HG03520 (cell line): Measurements from ENCODE around the gene PTPRE.

ENCODE experiments used
- ATAC-seq: cut with Tn5 transposase; IDR thresholded peaks from one replicate; pipeline ENCODE4 v1.9.1; 2021; ENCODE audit warnings: mild to moderate bottlenecking, moderate library complexity; ENCODE audit not compliant: unreplicated experiment

Gene PTPRE

DNA sequence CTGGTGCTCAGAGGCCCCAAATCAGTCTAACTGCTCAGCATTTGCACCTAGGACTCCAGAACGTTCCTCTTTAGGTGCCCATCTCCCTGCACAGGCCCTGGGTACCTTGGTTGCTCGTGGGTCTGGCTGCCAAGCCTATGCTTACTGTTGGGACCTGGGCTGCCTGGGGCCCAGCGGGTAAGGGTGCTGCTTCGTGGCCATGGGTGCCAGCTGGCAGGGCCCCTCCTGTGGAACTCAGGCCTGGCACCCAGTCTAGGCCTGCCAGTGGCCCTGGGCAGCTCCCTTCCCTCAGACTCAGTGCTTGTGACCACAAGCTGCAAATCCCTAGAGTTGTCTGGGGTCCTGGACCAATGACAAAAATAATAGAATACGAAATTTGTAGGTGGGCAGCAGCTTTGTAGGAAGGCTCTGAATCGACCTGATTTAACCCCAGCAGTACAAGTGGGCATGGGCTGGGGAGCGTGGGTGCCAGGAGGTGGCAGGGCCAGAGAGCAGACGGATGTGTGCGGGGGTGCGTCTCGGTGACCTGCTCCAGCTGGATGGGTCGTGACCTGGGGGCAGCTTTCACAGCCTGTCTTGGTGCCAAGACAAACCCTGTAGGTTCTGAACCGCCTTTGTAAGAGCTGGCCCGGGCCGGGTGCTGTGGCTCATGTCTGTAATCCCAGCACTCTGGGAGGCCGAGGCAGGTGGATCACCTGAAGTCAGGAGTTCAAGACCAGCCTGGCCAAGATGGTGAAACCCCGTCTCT, 149.6 kb downstream of the PTPRE start:
- ATAC-seq = no peak

DNA sequence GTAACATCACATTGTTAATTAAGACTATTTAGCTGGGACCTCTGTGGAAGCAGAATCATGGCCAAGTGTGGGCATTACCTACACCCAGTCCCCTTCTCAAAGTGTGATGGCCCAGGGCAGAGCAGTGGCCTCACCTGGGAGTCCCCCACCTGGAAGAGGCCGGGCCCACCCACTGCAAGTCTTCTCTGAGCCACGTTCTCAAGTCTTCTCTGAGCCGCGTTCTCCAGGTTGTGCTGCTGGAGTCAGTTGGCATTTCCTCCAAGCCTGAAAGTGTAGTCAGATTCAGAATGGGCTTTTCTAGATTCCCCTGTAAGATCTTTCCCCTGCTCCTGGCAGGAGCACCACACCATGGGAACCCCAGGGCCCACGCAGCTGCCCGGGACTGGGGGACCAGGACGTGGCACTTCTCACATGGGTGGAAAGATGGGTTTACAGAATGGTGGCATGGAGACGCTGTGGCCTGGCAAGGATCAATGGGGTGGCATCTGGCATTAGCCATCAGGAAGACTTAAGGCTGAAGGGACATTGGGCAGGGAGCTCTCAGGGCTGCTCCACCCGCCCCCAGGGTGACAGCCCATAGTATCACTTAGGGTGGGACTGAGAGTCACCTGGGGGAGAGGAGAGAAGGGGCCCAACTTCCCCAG, 151.3 kb downstream of the PTPRE start:
- ATAC-seq = no peak

DNA sequence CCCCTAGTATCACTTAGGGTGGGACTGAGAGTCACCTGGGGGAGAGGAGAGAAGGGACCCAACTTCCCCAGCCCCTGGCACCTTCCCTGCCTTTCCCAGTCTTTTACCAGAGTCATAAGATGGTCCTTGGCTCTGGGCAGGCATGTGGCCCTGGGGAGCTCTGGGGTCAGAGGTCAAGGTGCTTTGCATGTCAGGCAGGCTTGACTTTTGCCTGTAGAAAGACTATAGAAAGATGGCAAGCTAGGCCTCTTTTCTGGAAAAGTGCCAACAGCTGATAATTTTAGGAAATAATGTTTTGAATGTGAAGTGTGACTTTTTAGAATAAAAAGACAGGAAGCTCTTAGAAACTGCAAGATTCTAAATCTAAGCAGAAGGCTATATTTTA, 151.8 kb downstream of the PTPRE start:
- no peak for ATAC-seq

DNA sequence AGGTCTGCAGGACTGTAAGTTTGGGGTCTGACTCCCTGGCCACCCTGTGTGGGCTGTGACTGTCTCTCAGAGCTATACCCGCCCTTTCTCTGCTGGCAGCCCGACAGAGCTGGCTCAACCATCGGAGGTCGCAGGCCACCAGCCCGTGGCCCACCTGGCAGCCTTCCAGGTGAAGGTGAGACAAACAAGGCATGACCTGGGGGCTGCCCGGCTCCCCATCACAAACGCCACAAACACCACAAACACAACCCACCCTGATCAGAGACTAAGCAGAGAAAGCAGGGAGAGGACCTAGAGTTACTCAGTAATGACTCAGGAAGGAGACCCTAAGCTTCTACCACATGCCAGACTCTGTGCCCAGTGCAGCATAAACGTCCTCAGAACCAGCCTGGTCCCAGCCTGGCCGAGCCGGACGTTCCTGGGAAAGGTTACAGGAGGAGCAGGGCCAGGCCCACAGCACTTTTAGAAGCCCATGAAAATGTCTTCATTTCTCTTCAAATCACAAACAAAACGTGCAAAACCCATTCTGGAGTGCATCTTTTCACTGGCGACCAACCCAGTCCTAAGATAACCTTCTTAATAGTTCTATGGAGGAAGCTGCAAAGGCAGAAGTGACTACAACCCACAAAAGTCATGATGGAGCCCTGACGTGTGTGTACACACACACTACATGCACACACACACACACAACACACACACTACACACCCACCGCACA, 152.5 kb downstream of the PTPRE start:
- ATAC-seq = no peak

DNA sequence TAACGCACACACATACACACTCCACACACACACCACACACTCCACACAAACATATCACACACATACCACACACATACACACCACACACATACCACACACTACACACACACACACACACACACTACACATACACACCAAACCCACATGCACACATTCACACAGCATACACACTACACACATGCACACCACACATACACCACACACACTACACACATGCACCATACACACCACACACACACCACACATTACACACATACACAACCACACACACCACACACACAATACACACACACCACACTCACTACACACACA, 153.0 kb downstream of the PTPRE start:
- ATAC-seq = no peak

DNA sequence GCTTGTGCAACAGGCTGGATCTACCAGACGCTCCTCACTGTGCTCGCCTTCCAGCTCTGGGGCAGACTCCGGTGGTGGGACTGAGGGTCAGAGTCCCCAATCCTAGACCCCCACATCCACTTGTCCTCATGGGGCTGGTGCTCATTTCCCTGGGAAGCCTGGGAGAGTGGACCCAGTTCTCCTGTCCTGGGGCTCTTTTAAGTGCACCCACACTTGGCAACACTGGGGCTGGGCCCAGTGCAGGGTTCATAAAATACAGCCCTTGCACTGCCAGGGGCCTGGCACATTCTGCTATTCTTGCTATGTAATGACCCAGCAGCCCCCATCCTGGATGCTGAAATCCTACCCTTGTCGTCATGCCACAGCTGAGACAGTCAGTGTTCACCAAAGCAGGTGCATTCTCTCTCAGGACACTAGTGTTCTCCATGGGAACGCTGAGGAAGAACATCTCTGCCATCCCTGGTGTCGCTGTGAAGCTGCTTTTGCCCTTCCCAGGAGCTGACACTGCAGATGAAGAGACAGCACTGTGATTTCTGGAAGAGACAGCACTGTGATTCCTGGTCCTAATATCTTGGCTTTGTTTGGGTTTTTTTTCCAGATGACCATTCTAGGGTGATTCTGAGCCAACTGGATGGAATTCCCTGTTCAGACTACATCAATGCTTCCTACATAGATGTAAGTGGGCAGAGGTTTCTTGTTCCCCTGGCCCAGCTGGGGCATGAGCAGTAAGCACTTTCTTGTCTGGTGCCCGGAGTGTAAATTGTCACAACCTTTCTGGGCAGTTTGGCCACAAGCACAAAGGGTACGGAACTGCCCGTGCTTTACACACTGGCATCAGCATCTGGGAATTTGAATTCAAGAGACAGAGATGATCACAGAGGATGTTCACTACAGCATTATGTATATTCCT, 153.7 kb downstream of the PTPRE start:
- no peak for ATAC-seq

DNA sequence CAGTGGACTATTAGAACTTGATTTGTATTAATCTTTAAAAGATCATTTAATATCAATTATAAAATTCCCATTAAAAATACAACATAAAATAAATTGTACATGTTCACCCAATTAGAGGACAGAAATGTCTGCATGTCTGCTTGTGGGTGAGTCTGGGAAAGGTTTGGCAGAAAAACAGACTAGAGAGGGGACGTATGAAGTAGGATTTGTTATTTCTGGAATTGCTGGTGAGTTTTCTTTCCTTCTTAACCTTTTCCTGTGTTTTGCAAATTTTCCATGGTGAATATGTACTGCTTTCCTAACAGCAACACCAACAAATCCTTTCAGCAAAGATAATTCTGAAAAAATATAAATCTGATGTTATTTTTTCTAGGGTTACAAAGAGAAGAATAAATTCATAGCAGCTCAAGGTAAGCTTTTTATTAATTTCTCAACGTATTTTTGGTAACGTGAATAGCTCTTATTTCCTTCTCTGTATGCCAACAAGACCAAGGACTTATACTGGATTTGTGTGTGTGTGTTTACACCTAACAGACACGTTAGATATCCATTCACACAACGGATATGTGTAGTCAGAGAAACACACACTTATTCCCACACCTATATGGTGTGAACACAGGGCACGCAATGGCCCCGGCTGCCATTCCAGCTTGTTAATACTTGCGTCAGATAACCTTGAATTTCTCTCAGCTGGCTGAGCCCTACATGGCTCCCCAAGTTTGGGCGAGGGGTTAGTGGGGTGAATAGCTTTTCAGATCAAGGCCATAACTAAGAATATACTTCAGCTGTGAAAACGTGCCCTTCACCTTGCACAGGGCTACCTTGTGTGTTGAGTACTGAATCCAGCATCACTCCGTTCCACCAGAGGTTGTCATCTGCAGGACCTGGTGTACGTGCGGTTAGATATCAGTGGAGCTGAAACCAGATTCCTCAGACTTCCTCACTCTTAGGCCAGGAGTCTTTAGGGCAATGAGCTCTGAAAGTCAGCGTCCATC, 154.7 kb downstream of the PTPRE start:
- no peak for ATAC-seq

DNA sequence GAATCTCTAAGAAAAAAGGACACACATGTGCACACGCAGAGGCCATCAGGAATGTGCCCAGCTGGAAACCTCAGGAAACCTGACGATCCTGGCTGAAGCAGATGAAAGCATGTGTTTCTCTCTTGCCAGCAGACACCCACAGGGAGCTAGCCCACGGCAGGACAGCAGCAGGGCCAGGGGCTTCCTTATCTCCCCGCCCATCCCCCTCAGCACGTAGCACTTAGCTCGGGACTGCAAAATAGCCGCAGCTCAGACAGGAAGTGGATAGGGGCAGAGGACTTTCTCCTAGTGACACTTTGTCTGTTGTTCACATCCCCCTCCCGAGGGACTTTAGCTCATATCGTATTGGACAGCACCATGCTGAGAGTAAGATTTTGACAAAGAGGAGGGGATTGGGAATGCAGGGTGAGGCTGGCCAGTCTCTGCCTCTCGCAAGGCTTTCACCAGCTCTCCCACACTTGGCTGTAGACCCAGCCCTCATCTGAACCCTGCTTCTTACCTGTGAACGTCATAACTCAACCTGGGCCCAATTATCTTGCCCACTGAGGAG, 155.5 kb downstream of the PTPRE start:
- no peak for ATAC-seq

DNA sequence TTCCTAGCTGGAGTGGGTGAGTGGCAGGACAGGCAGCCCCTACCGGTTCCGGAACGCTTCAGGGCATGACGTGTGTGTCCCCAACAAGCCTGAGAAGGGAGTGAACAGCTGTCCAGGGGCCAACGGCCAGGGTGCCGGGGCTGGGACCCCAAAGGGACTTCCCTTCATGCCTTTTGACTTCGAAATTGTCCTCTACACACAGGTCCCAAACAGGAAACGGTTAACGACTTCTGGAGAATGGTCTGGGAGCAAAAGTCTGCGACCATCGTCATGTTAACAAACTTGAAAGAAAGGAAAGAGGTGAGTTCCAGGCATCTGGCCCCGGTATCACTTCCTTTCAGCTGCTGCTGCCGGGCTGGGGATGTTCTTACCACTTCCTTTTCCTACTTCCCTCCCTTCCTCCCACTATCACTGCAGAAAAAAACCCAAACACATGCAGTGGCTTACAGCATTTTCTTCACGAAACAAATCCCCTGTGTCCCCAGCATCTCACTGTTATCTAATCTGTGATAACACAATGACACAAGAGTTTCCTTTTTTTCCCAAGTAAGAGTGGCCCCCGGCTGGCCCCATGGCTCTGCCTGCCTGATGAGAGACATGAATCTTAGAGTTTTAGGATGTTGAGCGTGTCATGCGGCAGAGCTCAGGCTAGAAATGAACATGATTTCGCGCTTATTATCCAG, 156.1 kb downstream of the PTPRE start:
- peak; percentile 41 for ATAC-seq

DNA sequence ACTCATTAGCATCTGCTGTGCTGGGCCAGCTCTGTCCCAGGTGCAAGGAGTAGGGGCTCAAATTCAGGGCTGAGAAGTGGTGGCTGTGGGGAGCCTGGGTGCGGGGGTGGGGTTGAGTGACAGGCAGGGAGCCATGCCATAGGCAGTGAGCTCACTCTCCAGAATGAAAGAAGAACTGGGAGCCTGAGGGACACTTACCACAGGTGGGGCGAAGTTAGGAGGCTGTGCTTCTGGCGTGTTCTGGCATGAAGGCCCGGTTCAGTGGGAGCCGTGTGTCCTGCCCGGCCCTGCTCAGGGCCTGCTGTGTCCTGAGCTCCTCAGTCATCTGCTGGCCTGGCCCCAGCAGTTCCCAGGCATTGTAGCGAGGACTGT, 156.8 kb downstream of the PTPRE start:
- peak; percentile 26 for ATAC-seq

DNA sequence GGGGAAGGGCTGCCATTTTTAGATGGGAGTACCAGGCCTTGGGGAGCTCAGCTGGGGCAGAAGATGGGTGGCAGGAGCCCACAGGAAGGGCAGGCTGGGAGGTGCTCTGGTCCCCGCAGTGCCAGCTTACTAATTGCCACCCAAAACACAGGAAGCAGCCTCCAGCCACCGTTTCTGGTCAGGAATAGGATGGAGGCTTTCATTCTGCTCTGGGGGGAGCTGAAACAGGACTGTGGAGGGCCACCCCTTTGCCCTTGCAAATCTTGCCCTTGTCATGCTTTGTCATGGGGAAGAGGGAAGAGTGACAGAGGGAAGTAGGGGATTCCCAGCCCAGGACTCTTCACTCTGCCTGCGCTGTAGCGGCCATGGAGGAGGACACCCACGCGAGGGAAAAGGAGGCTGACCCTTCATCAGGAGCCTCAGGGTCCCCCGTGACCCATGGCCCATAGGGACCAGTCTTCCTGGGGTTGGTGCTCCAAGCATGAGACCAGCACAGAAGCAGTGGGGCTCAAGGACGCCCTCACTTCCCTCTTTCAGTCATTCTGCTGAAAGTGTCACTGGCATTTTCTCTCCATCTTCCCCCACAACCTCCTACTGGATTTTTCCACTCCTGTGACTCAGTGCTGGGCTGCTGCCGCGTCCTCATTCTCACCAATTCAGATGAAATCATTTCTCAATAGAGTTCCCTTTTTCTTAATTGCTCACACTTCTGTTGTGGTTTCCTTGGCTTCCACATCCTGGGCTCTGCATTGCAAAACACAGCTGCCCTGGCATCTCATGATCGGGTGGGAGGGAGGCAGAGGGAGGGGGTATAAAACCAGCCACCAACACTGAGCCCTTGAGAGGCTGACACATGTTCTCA, 157.4 kb downstream of the PTPRE start:
- peak; percentile 38 for ATAC-seq

DNA sequence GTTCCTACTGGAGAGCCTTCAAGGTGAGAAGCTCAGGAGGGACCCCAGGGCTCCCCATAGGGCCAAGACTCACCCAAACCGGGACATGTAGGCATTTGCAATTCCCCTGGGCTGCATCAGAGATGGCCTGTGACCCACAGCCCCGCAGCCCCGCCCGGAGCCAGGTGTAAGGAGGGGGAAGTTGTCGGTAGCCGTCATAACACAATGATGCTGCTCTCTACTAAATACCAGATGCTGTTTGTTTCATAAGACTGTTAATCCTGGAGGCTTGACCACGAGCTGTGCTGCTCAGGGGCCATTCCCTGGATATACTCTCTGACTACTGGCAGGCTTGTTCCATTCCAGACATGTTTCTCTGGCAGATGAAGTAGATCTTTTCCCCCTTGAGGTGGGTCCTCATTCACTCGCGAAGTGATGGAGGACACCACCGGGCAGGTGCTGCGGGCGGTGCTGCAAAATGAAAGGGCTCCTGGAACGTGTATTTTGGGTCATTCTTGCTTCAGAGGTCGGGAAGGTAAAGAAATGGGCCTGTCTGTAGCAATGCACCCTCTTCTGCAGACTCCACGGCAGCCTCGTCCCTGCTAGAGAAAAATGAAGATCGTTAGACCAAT, 158.2 kb downstream of the PTPRE start:
- peak; percentile 26 for ATAC-seq

DNA sequence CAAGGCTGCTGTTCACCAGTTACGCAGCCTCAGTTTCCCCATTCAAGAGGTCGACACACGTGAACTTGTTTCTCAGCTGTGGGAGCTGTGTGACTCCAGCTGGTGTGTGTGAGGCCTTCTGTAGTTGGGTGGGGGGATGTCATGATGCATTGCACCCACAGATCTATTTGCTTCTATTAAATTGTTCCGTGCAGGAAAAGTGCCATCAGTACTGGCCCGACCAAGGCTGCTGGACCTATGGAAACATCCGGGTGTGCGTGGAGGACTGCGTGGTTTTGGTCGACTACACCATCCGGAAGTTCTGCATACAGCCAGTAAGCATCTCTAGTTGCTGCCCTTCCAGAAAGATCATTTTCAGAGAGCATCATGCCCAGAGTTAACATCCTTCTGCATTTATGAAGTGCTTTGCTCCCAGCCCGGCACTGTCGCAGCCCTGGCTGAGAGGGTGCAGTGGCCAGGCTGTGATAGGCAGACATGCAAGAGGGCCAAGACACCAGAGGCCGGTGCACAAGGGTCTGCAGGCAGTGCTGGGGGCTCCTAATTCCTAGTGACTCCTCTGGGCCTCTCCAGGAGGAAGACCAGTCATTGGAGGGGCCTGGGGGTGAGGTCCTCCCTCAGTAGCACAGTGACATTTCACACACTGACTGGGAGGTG, 159.1 kb downstream of the PTPRE start:
- no peak for ATAC-seq

DNA sequence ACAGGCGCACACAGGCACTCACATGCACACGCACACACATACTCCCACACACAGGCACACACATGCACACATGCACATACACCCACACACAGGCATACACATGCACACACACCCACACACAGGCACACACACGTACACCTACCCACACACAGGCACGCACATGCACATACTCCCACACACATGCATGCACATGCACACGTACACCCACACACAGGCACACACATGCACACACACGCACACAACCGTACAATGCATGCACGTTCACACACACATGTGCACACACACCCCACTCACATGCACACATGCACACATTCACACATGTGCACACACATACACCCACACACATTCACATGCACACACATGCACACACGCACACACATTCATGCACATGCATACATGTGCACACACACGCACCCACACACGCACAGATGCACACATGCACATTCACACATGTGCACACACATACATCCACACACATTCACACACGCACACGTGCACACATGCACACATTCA, 160.0 kb downstream of the PTPRE start:
- no peak for ATAC-seq

DNA sequence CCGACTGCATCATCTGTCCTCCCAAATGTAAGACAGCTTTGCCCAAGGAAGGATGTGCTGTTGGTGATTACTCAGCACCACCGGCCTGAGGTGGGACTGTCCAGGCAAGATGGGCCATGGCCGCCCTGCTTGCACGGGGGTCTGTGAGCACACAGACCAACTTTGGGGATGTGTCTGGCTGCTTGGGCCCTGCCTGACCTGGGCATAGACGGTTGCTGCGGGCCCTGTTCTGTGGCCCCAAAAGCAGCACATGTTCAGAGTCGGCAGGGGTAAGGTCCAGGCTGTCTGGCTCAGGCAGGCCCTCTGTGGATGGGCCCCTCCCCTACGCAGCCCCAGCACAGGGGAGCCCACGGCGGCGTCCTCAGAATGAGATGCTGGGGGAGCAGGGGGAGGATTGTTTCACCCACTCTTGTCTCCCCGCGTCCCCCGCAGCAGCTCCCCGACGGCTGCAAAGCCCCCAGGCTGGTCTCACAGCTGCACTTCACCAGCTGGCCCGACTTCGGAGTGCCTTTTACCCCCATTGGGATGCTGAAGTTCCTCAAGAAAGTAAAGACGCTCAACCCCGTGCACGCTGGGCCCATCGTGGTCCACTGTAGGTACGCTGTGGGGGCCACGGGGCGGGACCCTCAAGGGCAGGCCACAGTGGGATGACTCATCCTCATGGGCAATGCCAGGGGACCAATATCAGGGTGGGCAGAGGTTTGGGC, 160.9 kb downstream of the PTPRE start:
- ATAC-seq = no peak
